Panc1 (cell line): Measurements from ENCODE around the gene USP5. TPM values are rescaled to one million over a fixed set of nuclear protein-coding genes. Genes with fewer than 3 reads are reported as not detected.

Experiments
- ATAC-seq: fragments of 200-7000 bp; cut with Tn5 transposase; 2 replicates; pipeline ENCODE4 v1.9.1; 2020; ENCODE audit warnings: mild to moderate bottlenecking, moderate library complexity
- BruUV-seq: library from RNA; stranded (reverse); fragments of 400-500 nt; replicated peaks from 2 replicates; lab custom pipeline; 2021; lab: Mats Ljungman, UMichigan
- CTCF ChIA-PET: fragments of 300-600 bp; sonication (Branson Sonifier 250); formaldehyde crosslinking; loops from one replicate; lab custom pipeline; 2022; ENCODE audit warnings: antibody characterized with exemption; lab: Charles Lee
- POLR2A ChIA-PET: fragments of 300-600 bp; sonication (Branson Sonifier 250); formaldehyde crosslinking; loops from one replicate; lab custom pipeline; 2022; ENCODE audit warnings: antibody characterized with exemption; lab: Charles Lee
- DNase-seq: peaks from one replicate; pipeline ENCODE4 v3.0.0-alpha.2; 2010; ENCODE audit warnings: low read depth, low spot score
- H3K27ac ChIP-seq: 2 replicates; pipeline ENCODE4 v1.5.1; 2011; ENCODE audit warnings: mild to moderate bottlenecking, low read length, inconsistent platforms
- H3K27me3 ChIP-seq: fragments of 200-500 bp; sonication (Bioruptor generic); 2 replicates; pipeline ENCODE4 v1.6.0; 2014; ENCODE audit warnings: low read length, inconsistent platforms; ENCODE audit not compliant: control insufficient read depth, insufficient read depth
- H3K36me3 ChIP-seq: fragments of 200-500 bp; sonication (Bioruptor generic); 2 replicates; pipeline ENCODE4 v1.5.1; 2014; ENCODE audit warnings: inconsistent platforms, mild to moderate bottlenecking, low read length, moderate library complexity; ENCODE audit not compliant: control insufficient read depth, insufficient read depth
- H3K4me1 ChIP-seq: 2 replicates; pipeline ENCODE4 v1.5.1; 2011; ENCODE audit warnings: inconsistent platforms, mild to moderate bottlenecking, low read length, moderate library complexity; ENCODE audit not compliant: control insufficient read depth, insufficient read depth
- H3K4me3 ChIP-seq, 2 experiments: 2 replicates each; pipeline ENCODE4 v1.5.1; 2011 to 2012; ENCODE audit warnings: low read depth in 2 of 2, low read length in 2 of 2, mild to moderate bottlenecking in 2 of 2, inconsistent platforms in 1 of 2, moderate library complexity in 1 of 2
- H3K9me3 ChIP-seq: fragments of 200-500 bp; sonication (Bioruptor generic); 2 replicates; pipeline ENCODE4 v1.5.1; 2014; ENCODE audit warnings: low read depth, mild to moderate bottlenecking, inconsistent platforms, low read length, moderate library complexity; ENCODE audit not compliant: control insufficient read depth, insufficient read depth
- CTCF ChIP-seq: fragments of 450-650 bp; IDR thresholded peaks from 2 replicates; pipeline ENCODE4 v1.5.1; 2017; ENCODE audit warnings: mild to moderate bottlenecking
- POLR2AphosphoS5 ChIP-seq: IDR thresholded peaks from 2 replicates; pipeline ENCODE4 v1.6.1; 2012; ENCODE audit warnings: mild to moderate bottlenecking, low read depth, low read length, moderate library complexity
- REST ChIP-seq, 2 experiments: IDR thresholded peaks; 2 replicates each; pipeline ENCODE4 v1.6.1; 2011 to 2012; ENCODE audit warnings: low read depth in 2 of 2, control low read depth in 1 of 2, low read length in 1 of 2, mild to moderate bottlenecking in 1 of 2, moderate library complexity in 1 of 2; ENCODE audit not compliant: insufficient read depth in 1 of 2
- SIN3A ChIP-seq: IDR thresholded peaks from 2 replicates; pipeline ENCODE4 v1.6.1; 2012; ENCODE audit warnings: low read depth, mild to moderate bottlenecking, low read length, moderate library complexity, borderline replicate concordance; ENCODE audit not compliant: insufficient read depth
- TCF7L2 ChIP-seq: IDR thresholded peaks from 2 replicates; pipeline ENCODE4 v1.6.1; 2011; ENCODE audit warnings: mild to moderate bottlenecking, low read depth, low read length, inconsistent platforms
- in situ Hi-C: cut with HindIII; loops from 2 replicates; pipeline ENCODE4 v1.10.0; 2016; ENCODE audit warnings: low sequenced_read_pairs, low pct_unique_long_range_greater_than_20kb
- intact Hi-C: fragments of 100-400 bp; cut with micrococcal nuclease; formaldehyde crosslinking; loops from one replicate; pipeline ENCODE4 v1.10.0; 2022; ENCODE audit not compliant: unreplicated experiment
- total RNA-seq: library from RNA; stranded (reverse); gene quantifications from one replicate; pipeline ENCODE4 v1.2.1, GENCODE V29; 2021; ENCODE audit not compliant: unreplicated experiment

Gene USP5
- total RNA-seq, 1 experiment from 2014 or later, result 104 TPM

- Histone ChIP-seq H3K4me1 (no peaks in the 10 kb centered on the region; the same call in 1 of the 2 replicates), H3K27me3 (no peaks in the 10 kb centered on the region), H3K27ac (no peak overlapping the region), H3K4me3 (no peak overlapping the region), H3K36me3 (no peaks in the 10 kb centered on the region), H3K9me3 (no peaks in the 10 kb centered on the region)
- POLR2A ChIA-PET, result no interaction called here
- ATAC-seq (no peak), DNase-seq (no peak)
- in situ Hi-C loops, result no loop called here
- CTCF ChIA-PET, result no interaction called here
- TF ChIP-seq POLR2AphosphoS5 (no peak), TCF7L2 (no peak), CTCF (no peak), SIN3A (no peak), REST (IDR thresholded peaks at IDR 0.05; ENCODE audit: insufficient read depth in 1 of 2, low read depth in 2 of 2, low read length in 1 of 2) (no peak)
- BruUV-seq, result no TSS peak
- intact Hi-C loops, result no loop called here
These were observed 11.6 kb upstream of the USP5 start for GRCh38 chr12:6840330-6840729.

- intact Hi-C loops (no loop called here), in situ Hi-C loops (no loop called here)
- Histone ChIP-seq H3K4me3 (no peak within 1 kb of the TSS), H3K9me3 (no peaks in the 10 kb centered on the region), H3K27me3 (no peaks in the 10 kb centered on the region), H3K36me3 (no peaks in the 10 kb centered on the region), H3K27ac (no peak within 1 kb of the TSS), H3K4me1 (no peaks in the 10 kb centered on the region; the same call in 1 of the 2 replicates)
- DNase-seq, result no peak
- ATAC-seq, result no peak
- TF ChIP-seq SIN3A (no peak), POLR2AphosphoS5 (no peak), CTCF (no peak), TCF7L2 (no peak), REST (IDR thresholded peaks at IDR 0.05; ENCODE audit: insufficient read depth in 1 of 2, low read depth in 2 of 2, low read length in 1 of 2) (no peak)
- ChIA-PET POLR2A (no interaction called here), CTCF (no interaction called here)
- no TSS peak for BruUV-seq
These were observed 11.0 kb upstream of the USP5 start, which contains the start of gene GNB3 for GRCh38 chr12:6840761-6841515. GNB3 (plus strand) TSS chr12:6840925; CDS start chr12:6841288, 363 bp downstream.
